Measurements from ENCODE around the gene RASGRF2.

- TF ChIP-seq CTCF (IDR thresholded peaks at IDR 0.05; ENCODE audit: poor library complexity, severe bottlenecking) (no peak), SMC3 (conservative IDR thresholded peaks at IDR 0.05; ENCODE audit: poor library complexity) (no peak), POLR2AphosphoS5 (IDR thresholded peaks at IDR 0.05) (no peak)
Measured at GRCh38 chr5:81005708-81006107, 45.5 kb downstream of the RASGRF2 start.
